ENCODE measurements around the gene ID2. TPM values are rescaled to one million over a fixed set of nuclear protein-coding genes. Genes with fewer than 3 reads are reported as not detected.

Gene ID2
- total and polyA plus RNA-seq, 4 donors, result 149 to 488 (median 245) TPM

GRCh38 chr2:8701681-8702379, 20.0 kb downstream of the ID2 start:
- Histone ChIP-seq H3K4me1 (ENCODE audit: control insufficient read depth in 4 of 4, insufficient read depth in 4 of 4, low read length in 3 of 4) (no peaks in the 10 kb centered on the region), H3K27me3 (ENCODE audit: control insufficient read depth in 4 of 4, insufficient read depth in 4 of 4, low read length in 3 of 4) (no peaks in the 10 kb centered on the region), H3K36me3 (ENCODE audit: control insufficient read depth in 4 of 4, insufficient read depth in 3 of 4, low read depth in 1 of 4, low read length in 3 of 4) (no peaks in the 10 kb centered on the region), H3K9ac (ENCODE audit: low read depth in 1 of 2, low read length in 2 of 2) (no peak overlapping the region), H3K9me3 (ENCODE audit: control insufficient read depth in 4 of 4, low read length in 3 of 4) (peaks cover 0 to 3% (median 0%) of the 10 kb centered on the region in 4 donors), H3K4me3 (ENCODE audit: low read depth in 1 of 3, low read length in 3 of 3) (no peak overlapping the region), H3K27ac (ENCODE audit: low read depth in 1 of 2, low read length in 2 of 2) (no peak overlapping the region)
- WGBS, result 90% methylated on average over 16 of the region's 16 CpGs
- no peak for DNase-seq (ENCODE audit: low spot score)
- no peak for TF ChIP-seq FOXA1 (IDR thresholded peaks at IDR 0.05)
- TF ChIP-seq GABPA (IDR thresholded peaks at IDR 0.05 in 1 of 2, conservative IDR thresholded peaks at IDR 0.05 in 1 of 2), result no peak
- TF ChIP-seq ATF3 (IDR thresholded peaks at IDR 0.05), result no peak
- TF ChIP-seq RXRA (IDR thresholded peaks at IDR 0.05), result no peak
- no peak for TF ChIP-seq REST (IDR thresholded peaks at IDR 0.05)

GRCh38 chr2:8704906-8705305, 23.1 kb downstream of the ID2 start:
- WGBS, result 69% methylated on average over 3 of the region's 3 CpGs
- H3K4me1 ChIP-seq (ENCODE audit: control insufficient read depth in 4 of 4, insufficient read depth in 4 of 4, low read length in 3 of 4), result no peaks in the 10 kb centered on the region

GRCh38 chr2:8709611-8710010, 27.8 kb downstream of the ID2 start:
- Histone ChIP-seq H3K9me3 (ENCODE audit: control insufficient read depth in 4 of 4, low read length in 3 of 4) (no peaks in the 10 kb centered on the region), H3K9ac (ENCODE audit: low read depth in 1 of 2, low read length in 2 of 2) (no peak overlapping the region), H3K27me3 (ENCODE audit: control insufficient read depth in 4 of 4, insufficient read depth in 4 of 4, low read length in 3 of 4) (no peaks in the 10 kb centered on the region), H3K4me3 (ENCODE audit: low read depth in 1 of 3, low read length in 3 of 3) (no peak overlapping the region), H3K36me3 (ENCODE audit: control insufficient read depth in 4 of 4, insufficient read depth in 3 of 4, low read depth in 1 of 4, low read length in 3 of 4) (no peaks in the 10 kb centered on the region), H3K27ac (ENCODE audit: low read depth in 1 of 2, low read length in 2 of 2) (no peak overlapping the region), H3K4me1 (ENCODE audit: control insufficient read depth in 4 of 4, insufficient read depth in 4 of 4, low read length in 3 of 4) (no peaks in the 10 kb centered on the region)
- no peak for DNase-seq (ENCODE audit: low spot score)
- WGBS, result 83% methylated on average over 14 of the region's 14 CpGs
- TF ChIP-seq JUND (IDR thresholded peaks at IDR 0.05), result no peak
- TF ChIP-seq REST (IDR thresholded peaks at IDR 0.05), result no peak
- no peak for TF ChIP-seq ATF3 (IDR thresholded peaks at IDR 0.05)

More at GRCh38 chr2:8704906-8705305, 23.1 kb downstream of the ID2 start:
- Histone ChIP-seq H3K36me3 (ENCODE audit: control insufficient read depth in 4 of 4, insufficient read depth in 3 of 4, low read depth in 1 of 4, low read length in 3 of 4) (no peaks in the 10 kb centered on the region), H3K9me3 (ENCODE audit: control insufficient read depth in 4 of 4, low read length in 3 of 4) (no peaks in the 10 kb centered on the region), H3K27me3 (ENCODE audit: control insufficient read depth in 4 of 4, insufficient read depth in 4 of 4, low read length in 3 of 4) (no peaks in the 10 kb centered on the region), H3K9ac (ENCODE audit: low read depth in 1 of 2, low read length in 2 of 2) (no peak overlapping the region), H3K27ac (ENCODE audit: low read depth in 1 of 2, low read length in 2 of 2) (no peak overlapping the region), H3K4me3 (ENCODE audit: low read depth in 1 of 3, low read length in 3 of 3) (no peak overlapping the region)
- TF ChIP-seq YY1 (IDR thresholded peaks at IDR 0.05) (no peak), RAD21 (IDR thresholded peaks at IDR 0.05) (no peak), FOXA1 (IDR thresholded peaks at IDR 0.05) (no peak)
- no peak for DNase-seq (ENCODE audit: low spot score)
